Sigmoid colon (tissue), 4 donors: ENCODE measurements around the gene MRLN.

ENCODE experiments used
- EP300 ChIP-seq, 4 donors: sonication (generic); formaldehyde crosslinking; IDR thresholded peaks; one replicate each; pipeline ENCODE4 v1.6.1; 2017; ENCODE audit warnings: antibody characterized with exemption in 4 of 4
- POLR2A ChIP-seq, 2 donors: fragments of 450-650 bp; IDR thresholded peaks; one replicate each; pipeline ENCODE4 v1.6.1; 2016; ENCODE audit warnings: antibody characterized with exemption in 2 of 2, mild to moderate bottlenecking in 2 of 2, moderate library complexity in 2 of 2
- POLR2AphosphoS5 ChIP-seq, 4 donors: sonication (generic); formaldehyde crosslinking; IDR thresholded peaks; one replicate each; pipeline ENCODE4 v1.6.1; 2017; ENCODE audit warnings: antibody characterized with exemption in 4 of 4
- TF ChIP-seq, protein P1 (sequence below), 4 experiments: fragments of 450-650 bp in 3 of 4; fragments of 200-600 bp in 1 of 4; IDR thresholded peaks; one replicate each; pipeline ENCODE4 v1.5.1; 2016 to 2019; ENCODE audit warnings: antibody characterized with exemption in 4 of 4, mild to moderate bottlenecking in 3 of 4, moderate library complexity in 2 of 4

DNA sequence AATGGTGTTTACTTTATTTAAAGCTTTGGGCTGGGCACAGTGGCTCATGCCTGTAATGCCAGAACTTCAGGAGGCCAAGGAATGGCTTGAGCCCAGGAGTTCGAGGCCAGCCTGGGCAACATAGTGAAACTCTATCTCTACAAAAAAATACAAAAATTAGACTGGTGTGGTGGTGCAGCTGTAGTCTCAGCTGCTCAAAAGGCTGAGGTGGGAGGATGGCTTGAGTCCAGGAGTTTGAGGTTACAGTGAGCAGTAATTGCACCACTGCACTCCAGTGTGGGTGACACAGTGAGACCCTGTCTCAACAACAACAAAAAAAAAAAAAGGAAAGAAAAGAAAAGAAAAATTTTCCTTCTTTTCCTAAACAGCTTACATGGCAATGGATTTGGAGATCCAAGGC, 65.6 kb downstream of the MRLN start:
- TF ChIP-seq, protein P1, sequence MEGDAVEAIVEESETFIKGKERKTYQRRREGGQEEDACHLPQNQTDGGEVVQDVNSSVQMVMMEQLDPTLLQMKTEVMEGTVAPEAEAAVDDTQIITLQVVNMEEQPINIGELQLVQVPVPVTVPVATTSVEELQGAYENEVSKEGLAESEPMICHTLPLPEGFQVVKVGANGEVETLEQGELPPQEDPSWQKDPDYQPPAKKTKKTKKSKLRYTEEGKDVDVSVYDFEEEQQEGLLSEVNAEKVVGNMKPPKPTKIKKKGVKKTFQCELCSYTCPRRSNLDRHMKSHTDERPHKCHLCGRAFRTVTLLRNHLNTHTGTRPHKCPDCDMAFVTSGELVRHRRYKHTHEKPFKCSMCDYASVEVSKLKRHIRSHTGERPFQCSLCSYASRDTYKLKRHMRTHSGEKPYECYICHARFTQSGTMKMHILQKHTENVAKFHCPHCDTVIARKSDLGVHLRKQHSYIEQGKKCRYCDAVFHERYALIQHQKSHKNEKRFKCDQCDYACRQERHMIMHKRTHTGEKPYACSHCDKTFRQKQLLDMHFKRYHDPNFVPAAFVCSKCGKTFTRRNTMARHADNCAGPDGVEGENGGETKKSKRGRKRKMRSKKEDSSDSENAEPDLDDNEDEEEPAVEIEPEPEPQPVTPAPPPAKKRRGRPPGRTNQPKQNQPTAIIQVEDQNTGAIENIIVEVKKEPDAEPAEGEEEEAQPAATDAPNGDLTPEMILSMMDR (IDR thresholded peaks at IDR 0.05), result no peak
- no peak for TF ChIP-seq POLR2A (IDR thresholded peaks at IDR 0.05)
- TF ChIP-seq POLR2AphosphoS5 (IDR thresholded peaks at IDR 0.05), result no peak
- TF ChIP-seq EP300 (IDR thresholded peaks at IDR 0.05), result no peak
